Panc1 (cell line): ENCODE data around the gene STAB2. TPM values are rescaled to one million over a fixed set of nuclear protein-coding genes. Genes with fewer than 3 reads are reported as not detected.

ENCODE experiments used
- ATAC-seq: fragments of 200-7000 bp; cut with Tn5 transposase; 2 replicates; pipeline ENCODE4 v1.9.1; 2020; ENCODE audit warnings: mild to moderate bottlenecking, moderate library complexity
- BruUV-seq: library from RNA; stranded (reverse); fragments of 400-500 nt; replicated peaks from 2 replicates; lab custom pipeline; 2021; lab: Mats Ljungman, UMichigan
- CTCF ChIA-PET: fragments of 300-600 bp; sonication (Branson Sonifier 250); formaldehyde crosslinking; loops from one replicate; lab custom pipeline; 2022; ENCODE audit warnings: antibody characterized with exemption; lab: Charles Lee
- POLR2A ChIA-PET: fragments of 300-600 bp; sonication (Branson Sonifier 250); formaldehyde crosslinking; loops from one replicate; lab custom pipeline; 2022; ENCODE audit warnings: antibody characterized with exemption; lab: Charles Lee
- DNase-seq: peaks from one replicate; pipeline ENCODE4 v3.0.0-alpha.2; 2010; ENCODE audit warnings: low read depth, low spot score
- H3K27ac ChIP-seq: 2 replicates; pipeline ENCODE4 v1.5.1; 2011; ENCODE audit warnings: mild to moderate bottlenecking, low read length, inconsistent platforms
- H3K27me3 ChIP-seq: fragments of 200-500 bp; sonication (Bioruptor generic); 2 replicates; pipeline ENCODE4 v1.6.0; 2014; ENCODE audit warnings: low read length, inconsistent platforms; ENCODE audit not compliant: control insufficient read depth, insufficient read depth
- H3K36me3 ChIP-seq: fragments of 200-500 bp; sonication (Bioruptor generic); 2 replicates; pipeline ENCODE4 v1.5.1; 2014; ENCODE audit warnings: inconsistent platforms, mild to moderate bottlenecking, low read length, moderate library complexity; ENCODE audit not compliant: control insufficient read depth, insufficient read depth
- H3K4me1 ChIP-seq: 2 replicates; pipeline ENCODE4 v1.5.1; 2011; ENCODE audit warnings: inconsistent platforms, mild to moderate bottlenecking, low read length, moderate library complexity; ENCODE audit not compliant: control insufficient read depth, insufficient read depth
- H3K4me3 ChIP-seq, 2 experiments: 2 replicates each; pipeline ENCODE4 v1.5.1; 2011 to 2012; ENCODE audit warnings: low read depth in 2 of 2, low read length in 2 of 2, mild to moderate bottlenecking in 2 of 2, inconsistent platforms in 1 of 2, moderate library complexity in 1 of 2
- H3K9me3 ChIP-seq: fragments of 200-500 bp; sonication (Bioruptor generic); 2 replicates; pipeline ENCODE4 v1.5.1; 2014; ENCODE audit warnings: low read depth, mild to moderate bottlenecking, inconsistent platforms, low read length, moderate library complexity; ENCODE audit not compliant: control insufficient read depth, insufficient read depth
- POLR2AphosphoS5 ChIP-seq: IDR thresholded peaks from 2 replicates; pipeline ENCODE4 v1.6.1; 2012; ENCODE audit warnings: mild to moderate bottlenecking, low read depth, low read length, moderate library complexity
- SIN3A ChIP-seq: IDR thresholded peaks from 2 replicates; pipeline ENCODE4 v1.6.1; 2012; ENCODE audit warnings: low read depth, mild to moderate bottlenecking, low read length, moderate library complexity, borderline replicate concordance; ENCODE audit not compliant: insufficient read depth
- TCF7L2 ChIP-seq: IDR thresholded peaks from 2 replicates; pipeline ENCODE4 v1.6.1; 2011; ENCODE audit warnings: mild to moderate bottlenecking, low read depth, low read length, inconsistent platforms
- in situ Hi-C: cut with HindIII; loops from 2 replicates; pipeline ENCODE4 v1.10.0; 2016; ENCODE audit warnings: low sequenced_read_pairs, low pct_unique_long_range_greater_than_20kb
- intact Hi-C: fragments of 100-400 bp; cut with micrococcal nuclease; formaldehyde crosslinking; loops from one replicate; pipeline ENCODE4 v1.10.0; 2022; ENCODE audit not compliant: unreplicated experiment
- total RNA-seq: library from RNA; stranded (reverse); gene quantifications from one replicate; pipeline ENCODE4 v1.2.1, GENCODE V29; 2021; ENCODE audit not compliant: unreplicated experiment
- TF ChIP-seq, protein P1 (sequence below): fragments of 450-650 bp; IDR thresholded peaks from 2 replicates; pipeline ENCODE4 v1.5.1; 2017; ENCODE audit warnings: mild to moderate bottlenecking
- TF ChIP-seq, protein P2 (sequence below), 2 experiments: IDR thresholded peaks; 2 replicates each; pipeline ENCODE4 v1.6.1; 2011 to 2012; ENCODE audit warnings: low read depth in 2 of 2, control low read depth in 1 of 2, low read length in 1 of 2, mild to moderate bottlenecking in 1 of 2, moderate library complexity in 1 of 2; ENCODE audit not compliant: insufficient read depth in 1 of 2

Gene STAB2
- total RNA-seq, 1 experiment from 2014 or later: not detected

DNA sequence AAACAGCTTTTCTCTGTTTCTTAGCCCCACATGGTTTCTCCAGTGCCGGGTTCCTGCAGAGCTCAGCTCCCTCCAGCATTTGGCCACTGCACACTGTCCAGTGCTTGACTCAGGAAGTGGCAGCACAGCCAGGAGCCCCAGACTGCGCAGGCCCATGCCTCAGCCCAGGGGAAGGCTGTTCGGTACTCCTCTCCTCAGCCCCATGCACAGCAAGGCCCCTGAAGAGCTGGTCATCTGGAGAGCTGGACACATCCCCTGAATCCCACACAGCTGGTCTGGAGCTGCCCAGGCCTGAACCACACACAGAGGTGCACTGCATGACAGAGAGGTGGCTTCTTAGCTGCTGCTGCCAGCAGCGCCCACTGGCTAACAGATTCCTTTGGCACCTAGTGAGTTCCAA lies 48.3 kb downstream of the STAB2 start:
- DNase-seq (no peak), ATAC-seq (peak; percentile 59)
- Histone ChIP-seq H3K4me1 (no peaks in the 10 kb centered on the region), H3K27ac (no peak overlapping the region), H3K36me3 (no peaks in the 10 kb centered on the region), H3K9me3 (no peaks in the 10 kb centered on the region), H3K27me3 (no peaks in the 10 kb centered on the region), H3K4me3 (no peak overlapping the region)
- intact Hi-C loops: no loop called here
- no peak for TF ChIP-seq TCF7L2
- TF ChIP-seq, protein P1, sequence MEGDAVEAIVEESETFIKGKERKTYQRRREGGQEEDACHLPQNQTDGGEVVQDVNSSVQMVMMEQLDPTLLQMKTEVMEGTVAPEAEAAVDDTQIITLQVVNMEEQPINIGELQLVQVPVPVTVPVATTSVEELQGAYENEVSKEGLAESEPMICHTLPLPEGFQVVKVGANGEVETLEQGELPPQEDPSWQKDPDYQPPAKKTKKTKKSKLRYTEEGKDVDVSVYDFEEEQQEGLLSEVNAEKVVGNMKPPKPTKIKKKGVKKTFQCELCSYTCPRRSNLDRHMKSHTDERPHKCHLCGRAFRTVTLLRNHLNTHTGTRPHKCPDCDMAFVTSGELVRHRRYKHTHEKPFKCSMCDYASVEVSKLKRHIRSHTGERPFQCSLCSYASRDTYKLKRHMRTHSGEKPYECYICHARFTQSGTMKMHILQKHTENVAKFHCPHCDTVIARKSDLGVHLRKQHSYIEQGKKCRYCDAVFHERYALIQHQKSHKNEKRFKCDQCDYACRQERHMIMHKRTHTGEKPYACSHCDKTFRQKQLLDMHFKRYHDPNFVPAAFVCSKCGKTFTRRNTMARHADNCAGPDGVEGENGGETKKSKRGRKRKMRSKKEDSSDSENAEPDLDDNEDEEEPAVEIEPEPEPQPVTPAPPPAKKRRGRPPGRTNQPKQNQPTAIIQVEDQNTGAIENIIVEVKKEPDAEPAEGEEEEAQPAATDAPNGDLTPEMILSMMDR: no peak
- TF ChIP-seq SIN3A: no peak
- TF ChIP-seq POLR2AphosphoS5: no peak
- TF ChIP-seq, protein P2, sequence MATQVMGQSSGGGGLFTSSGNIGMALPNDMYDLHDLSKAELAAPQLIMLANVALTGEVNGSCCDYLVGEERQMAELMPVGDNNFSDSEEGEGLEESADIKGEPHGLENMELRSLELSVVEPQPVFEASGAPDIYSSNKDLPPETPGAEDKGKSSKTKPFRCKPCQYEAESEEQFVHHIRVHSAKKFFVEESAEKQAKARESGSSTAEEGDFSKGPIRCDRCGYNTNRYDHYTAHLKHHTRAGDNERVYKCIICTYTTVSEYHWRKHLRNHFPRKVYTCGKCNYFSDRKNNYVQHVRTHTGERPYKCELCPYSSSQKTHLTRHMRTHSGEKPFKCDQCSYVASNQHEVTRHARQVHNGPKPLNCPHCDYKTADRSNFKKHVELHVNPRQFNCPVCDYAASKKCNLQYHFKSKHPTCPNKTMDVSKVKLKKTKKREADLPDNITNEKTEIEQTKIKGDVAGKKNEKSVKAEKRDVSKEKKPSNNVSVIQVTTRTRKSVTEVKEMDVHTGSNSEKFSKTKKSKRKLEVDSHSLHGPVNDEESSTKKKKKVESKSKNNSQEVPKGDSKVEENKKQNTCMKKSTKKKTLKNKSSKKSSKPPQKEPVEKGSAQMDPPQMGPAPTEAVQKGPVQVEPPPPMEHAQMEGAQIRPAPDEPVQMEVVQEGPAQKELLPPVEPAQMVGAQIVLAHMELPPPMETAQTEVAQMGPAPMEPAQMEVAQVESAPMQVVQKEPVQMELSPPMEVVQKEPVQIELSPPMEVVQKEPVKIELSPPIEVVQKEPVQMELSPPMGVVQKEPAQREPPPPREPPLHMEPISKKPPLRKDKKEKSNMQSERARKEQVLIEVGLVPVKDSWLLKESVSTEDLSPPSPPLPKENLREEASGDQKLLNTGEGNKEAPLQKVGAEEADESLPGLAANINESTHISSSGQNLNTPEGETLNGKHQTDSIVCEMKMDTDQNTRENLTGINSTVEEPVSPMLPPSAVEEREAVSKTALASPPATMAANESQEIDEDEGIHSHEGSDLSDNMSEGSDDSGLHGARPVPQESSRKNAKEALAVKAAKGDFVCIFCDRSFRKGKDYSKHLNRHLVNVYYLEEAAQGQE (IDR thresholded peaks at IDR 0.05; ENCODE audit: insufficient read depth in 1 of 2, low read depth in 2 of 2, low read length in 1 of 2): no peak
- in situ Hi-C loops: no loop called here
- POLR2A ChIA-PET: no interaction called here
- BruUV-seq: no TSS peak
- CTCF ChIA-PET: no interaction called here

DNA sequence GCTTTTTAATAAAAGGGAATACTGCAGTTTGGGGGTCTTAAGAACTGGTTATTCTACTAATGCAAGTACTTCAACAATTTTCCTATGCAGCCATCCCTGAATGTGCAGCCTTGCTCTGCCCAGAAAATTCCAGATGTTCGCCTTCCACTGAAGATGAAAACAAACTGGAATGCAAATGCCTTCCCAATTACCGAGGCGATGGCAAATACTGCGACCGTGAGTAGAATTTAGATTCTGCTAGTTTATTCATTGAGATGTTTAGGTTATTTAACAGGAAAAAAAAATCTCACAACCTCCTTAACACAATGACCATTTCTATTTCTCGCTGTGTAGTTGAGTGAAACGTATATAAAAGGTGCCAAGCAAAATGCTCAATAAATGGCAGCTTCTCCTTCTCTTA lies 49.9 kb downstream of the STAB2 start:
- Histone ChIP-seq H3K9me3 (no peaks in the 10 kb centered on the region), H3K36me3 (no peaks in the 10 kb centered on the region), H3K27ac (no peak overlapping the region), H3K4me1 (no peaks in the 10 kb centered on the region), H3K4me3 (no peak overlapping the region), H3K27me3 (no peaks in the 10 kb centered on the region)
- TF ChIP-seq SIN3A: no peak
- no peak for TF ChIP-seq POLR2AphosphoS5
- TF ChIP-seq TCF7L2: no peak
- TF ChIP-seq, protein P2 (IDR thresholded peaks at IDR 0.05; ENCODE audit: insufficient read depth in 1 of 2, low read depth in 2 of 2, low read length in 1 of 2): no peak
- TF ChIP-seq, protein P1: no peak
- intact Hi-C loops: no loop called here
- ChIA-PET CTCF (no interaction called here), POLR2A (no interaction called here)
- in situ Hi-C loops: no loop called here
- DNase-seq (no peak), ATAC-seq (no peak)
- BruUV-seq: no TSS peak
